Neutrophil (primary cell): ENCODE data around the gene SV2C.

Experiments used
- H3K27ac ChIP-seq: fragments of 200-600 bp; sonication (generic); 2 replicates; pipeline ENCODE4 v1.5.1; 2016; ENCODE audit warnings: mild to moderate bottlenecking, moderate library complexity
- H3K27me3 ChIP-seq: fragments of 200-600 bp; sonication (generic); 2 replicates; pipeline ENCODE4 v1.6.0; 2016; ENCODE audit warnings: mild to moderate bottlenecking
- H3K36me3 ChIP-seq: fragments of 200-600 bp; sonication (generic); 2 replicates; pipeline ENCODE4 v1.5.1; 2017
- H3K4me1 ChIP-seq, 2 experiments: fragments of 200-600 bp in 1 of 2; sonication (generic) in 1 of 2; 1 replicate in 1 of 2; 2 replicates in 1 of 2; pipeline versions ENCODE4 v1.5.1 to v1.6.1; 2013 to 2016; ENCODE audit warnings: low read depth in 1 of 2, low read length in 1 of 2, mild to moderate bottlenecking in 1 of 2, moderate library complexity in 1 of 2; ENCODE audit not compliant: control insufficient read depth in 1 of 2, insufficient read depth in 1 of 2
- H3K4me3 ChIP-seq, 2 experiments: fragments of 200-600 bp in 1 of 2; sonication (generic) in 1 of 2; 1 replicate in 1 of 2; 2 replicates in 1 of 2; pipeline ENCODE4 v1.5.1; 2013 to 2016; ENCODE audit warnings: low read depth in 1 of 2, low read length in 1 of 2, mild to moderate bottlenecking in 1 of 2, moderate library complexity in 1 of 2
- H3K9me3 ChIP-seq: fragments of 200-600 bp; sonication (generic); 2 replicates; pipeline ENCODE4 v1.5.1; 2016
- CTCF ChIP-seq: fragments of 200-600 bp; sonication (generic); IDR thresholded peaks from 2 replicates; pipeline ENCODE4 v1.5.1; 2016; ENCODE audit warnings: antibody characterized with exemption

Gene SV2C

GRCh38 chr5:76256116-76256889 is 173.1 kb downstream of the SV2C start:
- Histone ChIP-seq H3K4me3 (no peak overlapping the region), H3K27me3 (no peaks in the 10 kb centered on the region), H3K27ac (no peak overlapping the region), H3K36me3 (no peaks in the 10 kb centered on the region), H3K4me1 (no peaks in the 10 kb centered on the region), H3K9me3 (no peaks in the 10 kb centered on the region)
- TF ChIP-seq CTCF: no peak

GRCh38 chr5:76257225-76257833 is 174.1 kb downstream of the SV2C start:
- Histone ChIP-seq H3K36me3 (no peaks in the 10 kb centered on the region), H3K9me3 (no peaks in the 10 kb centered on the region), H3K4me3 (no peak overlapping the region), H3K27me3 (no peaks in the 10 kb centered on the region), H3K27ac (no peak overlapping the region), H3K4me1 (no peaks in the 10 kb centered on the region)
- TF ChIP-seq CTCF: no peak

GRCh38 chr5:76257897-76258296 is 174.7 kb downstream of the SV2C start:
- Histone ChIP-seq H3K4me3 (no peak overlapping the region), H3K9me3 (no peaks in the 10 kb centered on the region), H3K36me3 (no peaks in the 10 kb centered on the region), H3K4me1 (no peaks in the 10 kb centered on the region), H3K27me3 (no peaks in the 10 kb centered on the region), H3K27ac (no peak overlapping the region)
- TF ChIP-seq CTCF: no peak

GRCh38 chr5:76264681-76265080 is 181.5 kb downstream of the SV2C start:
- TF ChIP-seq CTCF: no peak
- Histone ChIP-seq H3K27ac (no peak overlapping the region), H3K4me3 (no peak overlapping the region), H3K36me3 (no peaks in the 10 kb centered on the region), H3K27me3 (no peaks in the 10 kb centered on the region), H3K9me3 (no peaks in the 10 kb centered on the region), H3K4me1 (no peaks in the 10 kb centered on the region)

- Histone ChIP-seq H3K36me3 (no peaks in the 10 kb centered on the region), H3K4me3 (no peak overlapping the region), H3K27ac (no peak overlapping the region), H3K4me1 (no peaks in the 10 kb centered on the region), H3K27me3 (no peaks in the 10 kb centered on the region), H3K9me3 (no peaks in the 10 kb centered on the region)
- no peak for TF ChIP-seq CTCF
Observed at GRCh38 chr5:76269259-76269931, 186.2 kb downstream of the SV2C start.
